NT2/D1 (cell line): ENCODE measurements around the gene CRYGC.

ENCODE experiments used
- SUZ12 ChIP-seq: IDR thresholded peaks from 2 replicates; pipeline ENCODE4 v1.6.1; 2011; ENCODE audit not compliant: insufficient read length, insufficient read depth; ENCODE audit errors: extremely low read depth
- YY1 ChIP-seq: IDR thresholded peaks from 2 replicates; pipeline ENCODE4 v1.6.1; 2011; ENCODE audit not compliant: insufficient read length, insufficient read depth
- ZNF274 ChIP-seq: IDR thresholded peaks from 2 replicates; pipeline ENCODE4 v1.6.1; 2011; ENCODE audit warnings: mild to moderate bottlenecking, low read depth, low read length

DNA sequence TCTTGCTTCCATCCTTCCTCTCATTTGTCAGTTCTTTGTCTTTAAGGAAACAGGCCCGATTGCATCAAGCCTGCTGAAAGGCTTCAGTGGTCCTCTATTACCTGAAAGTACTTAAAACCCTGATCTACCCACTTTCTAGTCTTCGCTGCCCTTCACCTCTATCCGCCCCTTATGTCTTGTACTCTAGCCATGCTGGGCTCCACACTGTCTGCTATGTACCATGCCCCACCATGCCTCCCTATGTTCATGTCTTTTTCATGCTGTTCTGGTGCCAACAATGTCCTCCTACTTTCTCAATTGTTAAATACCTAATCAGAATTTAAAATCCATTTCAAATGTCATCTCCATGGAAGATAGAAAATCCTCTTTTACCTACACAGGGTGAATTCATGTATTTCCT lies 33.5 kb downstream of the CRYGC start:
- TF ChIP-seq YY1, result no peak
- no peak for TF ChIP-seq ZNF274
- TF ChIP-seq SUZ12, result no peak
